GM18526 (cell line): ENCODE measurements around the gene KRTAP4-11.
"Not testable (repeated sequence)": the region's sequence is repeated elsewhere in the genome, so short reads cannot be mapped to it uniquely, and the experiment has no call there.

ENCODE experiments used
- POLR2A ChIP-seq: IDR thresholded peaks from 3 replicates; pipeline ENCODE4 v1.6.1; 2011; ENCODE audit not compliant: insufficient read length; ENCODE audit errors: extremely low read depth

Gene KRTAP4-11

DNA sequence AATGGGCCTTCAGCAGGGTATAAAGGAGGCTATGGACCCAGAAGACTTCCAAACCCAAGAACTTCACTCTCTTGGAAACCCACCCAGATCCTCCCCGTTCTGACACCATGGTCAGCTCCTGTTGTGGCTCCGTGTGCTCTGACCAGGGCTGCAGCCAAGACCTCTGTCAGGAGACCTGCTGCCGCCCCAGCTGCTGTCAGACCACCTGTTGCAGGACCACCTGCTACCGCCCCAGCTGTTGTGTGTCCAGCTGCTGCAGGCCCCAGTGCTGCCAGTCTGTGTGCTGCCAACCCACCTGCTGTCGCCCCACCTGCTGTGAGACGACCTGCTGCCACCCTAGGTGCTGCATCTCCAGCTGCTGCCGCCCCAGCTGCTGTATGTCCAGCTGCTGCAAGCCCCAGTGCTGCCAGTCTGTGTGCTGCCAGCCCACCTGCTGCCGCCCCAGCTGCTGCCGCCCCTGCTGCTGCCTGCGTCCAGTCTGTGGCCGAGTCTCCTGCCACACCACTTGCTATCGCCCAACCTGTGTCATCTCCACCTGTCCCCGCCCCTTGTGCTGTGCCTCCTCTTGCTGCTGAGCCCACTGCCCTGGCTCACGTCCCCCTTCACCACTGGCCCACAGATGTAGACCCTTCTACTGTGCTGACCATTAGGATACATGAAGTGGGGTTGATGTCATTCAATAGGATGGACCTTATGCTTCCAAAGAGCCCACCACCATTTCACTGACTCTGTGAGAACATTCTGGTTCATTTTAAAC, 33.9 kb downstream of the KRTAP4-11 start, which contains the start of gene KRTAP4-7:
Gene KRTAP4-7 (plus strand): TSS at position 51 of the 757 bp plus-strand sequence. CDS start 57 bp downstream, at position 108.
- TF ChIP-seq POLR2A: not testable (repeated sequence)

DNA sequence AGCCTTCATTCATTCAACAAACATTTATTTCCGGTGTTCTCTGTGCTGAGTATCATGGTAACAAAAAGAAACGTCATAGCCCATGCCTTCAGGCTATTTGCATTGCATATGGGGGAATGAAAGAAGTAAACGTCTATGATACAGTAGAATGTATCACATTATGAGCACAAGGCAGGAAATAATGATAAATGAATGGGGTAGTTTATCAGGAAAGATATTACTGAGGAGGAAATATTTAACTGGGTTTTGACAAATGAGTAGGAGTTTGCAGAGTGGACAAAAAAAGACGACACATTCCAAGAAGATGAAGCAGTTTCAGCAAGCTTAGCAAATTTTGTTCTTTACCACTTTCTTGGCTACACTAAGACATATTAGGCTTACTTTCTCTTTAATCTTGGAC, 35.5 kb downstream of the KRTAP4-11 start:
- no peak for TF ChIP-seq POLR2A

DNA sequence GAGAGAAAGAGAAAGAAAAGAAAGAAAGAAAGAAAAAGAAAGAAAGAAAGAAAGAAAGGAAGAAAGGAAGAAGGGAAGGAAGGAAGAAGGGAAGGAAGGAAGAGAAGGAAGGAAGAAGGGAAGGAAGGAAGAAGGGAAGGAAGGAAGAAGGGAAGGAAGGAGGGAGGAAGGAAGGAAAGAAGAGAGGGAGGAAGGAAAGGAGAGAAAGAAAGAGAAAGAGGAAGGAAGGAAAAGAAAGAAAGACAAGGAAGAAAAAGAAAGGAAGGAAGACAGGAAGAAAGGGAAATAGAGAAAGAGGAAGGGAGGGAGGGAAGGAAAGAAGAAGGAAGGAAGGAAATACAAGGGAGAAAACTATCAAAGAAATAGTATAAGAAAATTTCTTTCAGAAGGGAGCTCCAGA, 41.4 kb downstream of the KRTAP4-11 start:
- no peak for TF ChIP-seq POLR2A

DNA sequence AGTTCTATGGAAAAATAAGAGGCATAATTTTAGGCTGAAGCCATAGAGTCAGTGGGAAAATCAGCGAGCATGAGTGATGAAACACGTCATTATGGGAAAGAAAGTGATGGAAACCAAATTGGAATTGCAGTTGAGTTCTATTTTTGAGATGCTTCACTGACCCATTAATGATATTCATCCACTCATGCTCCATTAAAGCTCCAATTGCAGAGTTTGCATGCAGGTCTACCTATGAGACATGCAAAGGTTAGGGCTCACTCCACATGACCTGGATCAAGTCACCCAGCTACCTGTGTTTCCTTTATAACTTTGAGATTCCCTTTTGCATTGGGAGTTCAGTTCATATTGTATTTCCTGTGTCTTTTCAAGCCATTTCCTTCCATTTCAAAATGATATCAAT, 44.5 kb downstream of the KRTAP4-11 start:
- no peak for TF ChIP-seq POLR2A

DNA sequence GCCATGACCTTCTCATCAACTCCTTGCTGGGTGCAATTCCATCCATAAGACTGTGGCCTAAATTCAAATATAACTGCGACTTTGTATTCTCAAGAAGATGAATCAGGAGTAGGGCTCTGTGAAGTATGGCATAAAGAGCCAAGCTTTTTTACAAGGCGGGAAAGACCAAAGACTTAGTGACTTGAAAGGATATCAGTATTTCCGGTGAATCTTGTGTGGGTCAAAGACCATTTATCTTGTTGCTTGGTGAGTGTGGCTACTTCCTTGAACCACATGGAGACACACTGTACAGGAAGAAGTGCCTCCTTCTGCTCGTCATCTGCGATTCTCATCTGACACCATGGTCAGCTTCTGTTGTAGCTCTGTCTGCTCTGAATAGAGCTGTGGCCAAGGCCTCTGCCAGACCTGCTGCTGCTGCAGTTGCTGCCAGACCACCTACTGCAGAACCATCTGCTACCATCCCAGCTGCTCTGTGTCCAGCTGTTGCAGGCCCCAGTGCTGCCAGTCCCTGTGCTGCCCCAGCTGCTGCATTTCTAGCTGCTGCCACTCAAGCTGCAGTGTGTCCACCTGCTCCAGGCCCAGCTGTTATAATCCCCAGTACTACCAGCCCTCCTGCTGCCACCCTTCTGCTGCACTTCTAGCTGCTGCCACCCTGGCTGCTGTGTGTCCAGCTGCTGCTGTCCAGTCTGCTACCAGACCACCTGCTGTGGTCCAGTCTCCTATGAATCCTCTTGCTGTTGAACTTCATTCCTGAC, 46.4 kb downstream of the KRTAP4-11 start:
- no peak for TF ChIP-seq POLR2A

DNA sequence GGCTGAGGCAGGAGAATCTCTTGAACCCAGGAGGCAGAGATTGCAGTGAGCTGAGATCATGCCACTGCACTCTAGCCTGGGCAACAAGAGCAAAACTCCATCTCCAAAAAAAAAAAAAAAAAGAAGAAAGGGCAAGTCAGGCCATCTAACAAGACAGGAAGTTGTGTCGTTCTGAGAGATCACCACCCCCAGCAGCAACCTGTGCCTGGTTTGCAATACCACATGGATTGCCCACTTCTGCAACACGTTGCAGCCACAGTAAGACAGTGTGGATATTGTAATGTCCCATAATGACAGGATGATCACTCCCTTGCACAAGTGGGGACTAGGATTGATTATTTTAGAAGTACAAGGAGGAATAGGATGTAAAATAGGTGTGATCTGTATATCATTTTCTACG, 49.1 kb downstream of the KRTAP4-11 start:
- no peak for TF ChIP-seq POLR2A

DNA sequence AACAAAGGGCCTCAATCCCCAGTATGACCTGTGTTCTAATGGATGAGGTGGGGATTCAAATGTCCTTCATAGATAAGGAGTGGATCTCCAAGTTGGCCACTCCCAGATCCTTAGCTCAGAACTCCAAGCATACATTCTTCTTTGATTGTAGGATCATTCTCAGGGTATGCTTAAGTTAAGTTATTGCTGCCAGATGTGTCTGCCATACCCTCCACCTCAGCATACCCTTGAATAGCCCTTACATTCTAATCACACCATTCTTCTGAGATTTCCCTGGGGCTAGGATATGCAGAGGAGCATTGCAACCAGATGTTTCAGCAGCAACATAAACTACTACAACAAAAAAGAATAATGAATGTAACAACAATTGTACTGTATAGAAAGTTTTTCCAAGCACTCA, 50.9 kb downstream of the KRTAP4-11 start:
- TF ChIP-seq POLR2A: no peak
